Measurements from ENCODE around the gene PSMC1.

Gene PSMC1

DNA sequence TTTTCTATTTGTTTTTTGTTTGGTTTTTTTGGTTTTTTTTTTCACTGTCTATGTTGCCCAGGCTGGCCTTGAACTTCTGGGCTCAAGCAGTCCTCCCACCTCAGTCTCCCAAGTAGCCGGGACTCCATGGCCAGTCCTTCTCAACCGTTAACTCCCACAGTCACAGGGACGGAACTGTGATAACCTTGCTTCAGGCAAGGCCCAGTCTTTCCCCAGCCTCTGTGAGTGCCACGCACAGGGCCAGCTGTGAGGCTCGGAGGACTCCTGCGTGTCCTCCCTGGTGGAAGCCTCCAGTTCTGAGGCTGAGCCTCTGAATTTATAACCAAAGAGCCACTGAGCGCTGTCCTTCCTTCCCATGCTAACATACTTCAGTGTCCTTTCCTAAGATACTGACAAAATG, 23.7 kb downstream of the PSMC1 start:
- Histone ChIP-seq H3K18ac (ENCODE audit: low read depth in 1 of 2, low read length in 2 of 2) (no peak overlapping the region), H2BK120ac (ENCODE audit: low read depth, low read length) (no peak overlapping the region), H3K4me2 (ENCODE audit: low read length, poor library complexity, severe bottlenecking) (no peak overlapping the region), H2BK15ac (ENCODE audit: low read depth, poor library complexity, severe bottlenecking) (no peak overlapping the region), H3K4me1 (ENCODE audit: control insufficient read depth, insufficient read depth, low read depth, low read length) (peaks cover 18% of the 10 kb centered on the region), H2BK5ac (ENCODE audit: low read depth, low read length, poor library complexity, severe bottlenecking) (no peak overlapping the region), H2AK5ac (ENCODE audit: low read length, severe bottlenecking) (no peak overlapping the region), H3K14ac (ENCODE audit: low read length in 2 of 2) (no peak overlapping the region), H2BK12ac (ENCODE audit: low read length in 2 of 2) (no peak overlapping the region), H3K79me1 (replicated peaks; ENCODE audit: low read length, poor library complexity, severe bottlenecking) (peaks cover 12% of the 10 kb centered on the region), H3K27ac (ENCODE audit: low read length, poor library complexity, severe bottlenecking) (no peak overlapping the region), H3K36me3 (ENCODE audit: control insufficient read depth in 1 of 2, insufficient read depth in 2 of 2, low read depth in 1 of 2, low read length in 2 of 2) (peaks cover 34 to 41% of the 10 kb centered on the region in 2 experiments), H3K27me3 (ENCODE audit: control insufficient read depth in 1 of 2, insufficient read depth in 1 of 2, low read length in 2 of 2) (no peaks in the 10 kb centered on the region), H4K91ac (ENCODE audit: low read length) (no peak overlapping the region), H3K4ac (ENCODE audit: low read depth in 1 of 2, low read length in 2 of 2) (no peak overlapping the region), H3K9ac (ENCODE audit: low read length) (no peak overlapping the region), H3K23ac (ENCODE audit: low read length in 2 of 2) (no peak overlapping the region), H4K8ac (ENCODE audit: low read length) (no peak overlapping the region), H3K9me3 (ENCODE audit: control insufficient read depth, low read length) (no peaks in the 10 kb centered on the region), H3K4me3 (ENCODE audit: insufficient read depth in 1 of 2, low read depth in 1 of 2, low read length in 2 of 2) (no peak overlapping the region), H2AFZ (ENCODE audit: low read depth, low read length) (no peak overlapping the region)
- no peak for DNase-seq
- 97% methylated on average over 7 of the region's 7 CpGs for WGBS

DNA sequence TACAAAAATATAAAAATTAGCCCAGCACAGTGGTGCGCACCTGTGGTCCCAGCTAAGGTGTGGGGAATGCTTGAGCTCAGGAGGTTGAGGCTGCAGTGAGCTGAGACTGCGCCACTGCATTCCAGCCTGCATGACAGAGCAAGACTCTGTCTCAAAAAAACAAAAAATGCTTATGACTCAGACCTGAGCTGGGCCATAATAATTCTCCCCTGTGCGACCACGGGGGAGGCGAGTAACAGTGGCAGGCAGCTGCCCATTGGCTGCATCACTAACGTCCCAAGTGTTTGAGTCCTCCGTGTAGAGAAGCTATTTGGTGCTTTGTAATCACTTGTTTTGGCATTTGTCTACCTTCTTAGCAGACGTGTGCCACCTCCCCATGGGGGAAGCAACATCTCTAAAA, 24.9 kb downstream of the PSMC1 start:
- no peak overlapping the region for H3K4ac ChIP-seq (ENCODE audit: low read depth in 1 of 2, low read length in 2 of 2)
- peak overlapping the region; percentile 4 for H3K4me2 ChIP-seq (ENCODE audit: low read length, poor library complexity, severe bottlenecking)
- H4K91ac ChIP-seq (ENCODE audit: low read length) = no peak overlapping the region
- H2BK5ac ChIP-seq (ENCODE audit: low read depth, low read length, poor library complexity, severe bottlenecking) = no peak overlapping the region
- no peak overlapping the region for H3K18ac ChIP-seq (ENCODE audit: low read depth in 1 of 2, low read length in 2 of 2)
- H3K9me3 ChIP-seq (ENCODE audit: control insufficient read depth, low read length) = no peaks in the 10 kb centered on the region
- H3K14ac ChIP-seq (ENCODE audit: low read length in 2 of 2) = no peak overlapping the region
- no peak overlapping the region for H3K4me3 ChIP-seq (ENCODE audit: insufficient read depth in 1 of 2, low read depth in 1 of 2, low read length in 2 of 2)
- peaks cover 12% of the 10 kb centered on the region for H3K79me1 ChIP-seq (replicated peaks; ENCODE audit: low read length, poor library complexity, severe bottlenecking)
- no peak overlapping the region for H3K23ac ChIP-seq (ENCODE audit: low read length in 2 of 2)
- H3K4me1 ChIP-seq (ENCODE audit: control insufficient read depth, insufficient read depth, low read depth, low read length) = peaks cover 11% of the 10 kb centered on the region
- 28% methylated on average over 7 of the region's 8 CpGs for WGBS
- H2AFZ ChIP-seq (ENCODE audit: low read depth, low read length) = no peak overlapping the region
- no peak overlapping the region for H2BK15ac ChIP-seq (ENCODE audit: low read depth, poor library complexity, severe bottlenecking)
- H3K36me3 ChIP-seq (ENCODE audit: control insufficient read depth in 1 of 2, insufficient read depth in 2 of 2, low read depth in 1 of 2, low read length in 2 of 2) = peaks cover 39 to 49% of the 10 kb centered on the region in 2 experiments
- H3K27me3 ChIP-seq (ENCODE audit: control insufficient read depth in 1 of 2, insufficient read depth in 1 of 2, low read length in 2 of 2) = no peaks in the 10 kb centered on the region
- no peak overlapping the region for H2BK120ac ChIP-seq (ENCODE audit: low read depth, low read length)
- H2BK12ac ChIP-seq (ENCODE audit: low read length in 2 of 2) = no peak overlapping the region
- H4K8ac ChIP-seq (ENCODE audit: low read length) = no peak overlapping the region
- no peak overlapping the region for H2AK5ac ChIP-seq (ENCODE audit: low read length, severe bottlenecking)
- peak overlapping the region; percentile 55 for H3K9ac ChIP-seq (ENCODE audit: low read length)
- peak overlapping the region; percentile 26 for H3K27ac ChIP-seq (ENCODE audit: low read length, poor library complexity, severe bottlenecking)
- peak; percentile 70 for DNase-seq

DNA sequence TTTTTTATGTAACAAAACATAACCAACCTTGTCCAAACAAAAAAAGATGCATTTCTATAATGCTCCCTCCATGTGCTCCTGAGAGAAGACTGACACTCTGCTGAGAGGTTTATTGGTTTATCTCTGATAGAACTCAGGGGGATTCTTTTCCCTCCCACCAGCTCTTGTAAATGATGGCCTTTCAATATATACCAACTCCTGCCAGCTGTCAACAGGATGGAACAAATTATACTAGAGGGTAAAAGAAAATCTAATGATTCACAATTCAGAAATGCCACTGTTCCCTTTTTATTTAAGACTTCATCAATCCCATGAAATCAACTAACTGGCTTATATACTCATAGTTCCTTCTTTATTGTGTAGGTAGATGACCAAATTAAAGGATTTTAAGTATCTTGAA, 25.4 kb downstream of the PSMC1 start:
- H3K18ac ChIP-seq (ENCODE audit: low read depth in 1 of 2, low read length in 2 of 2) = no peak overlapping the region
- no peak overlapping the region for H2AFZ ChIP-seq (ENCODE audit: low read depth, low read length)
- H2BK15ac ChIP-seq (ENCODE audit: low read depth, poor library complexity, severe bottlenecking) = no peak overlapping the region
- peaks cover 16% of the 10 kb centered on the region for H3K79me1 ChIP-seq (replicated peaks; ENCODE audit: low read length, poor library complexity, severe bottlenecking)
- no peak overlapping the region for H2BK5ac ChIP-seq (ENCODE audit: low read depth, low read length, poor library complexity, severe bottlenecking)
- H3K36me3 ChIP-seq (ENCODE audit: control insufficient read depth in 1 of 2, insufficient read depth in 2 of 2, low read depth in 1 of 2, low read length in 2 of 2) = peaks cover 42 to 53% of the 10 kb centered on the region in 2 experiments
- no peak for DNase-seq
- H3K9me3 ChIP-seq (ENCODE audit: control insufficient read depth, low read length) = no peaks in the 10 kb centered on the region
- H3K4me1 ChIP-seq (ENCODE audit: control insufficient read depth, insufficient read depth, low read depth, low read length) = peaks cover 8% of the 10 kb centered on the region
- H2BK120ac ChIP-seq (ENCODE audit: low read depth, low read length) = no peak overlapping the region
- H3K4me3 ChIP-seq (ENCODE audit: insufficient read depth in 1 of 2, low read depth in 1 of 2, low read length in 2 of 2) = no peak overlapping the region
- H3K14ac ChIP-seq (ENCODE audit: low read length in 2 of 2) = no peak overlapping the region
- no peaks in the 10 kb centered on the region for H3K27me3 ChIP-seq (ENCODE audit: control insufficient read depth in 1 of 2, insufficient read depth in 1 of 2, low read length in 2 of 2)
- no peak overlapping the region for H2BK12ac ChIP-seq (ENCODE audit: low read length in 2 of 2)
- H3K4me2 ChIP-seq (ENCODE audit: low read length, poor library complexity, severe bottlenecking) = no peak overlapping the region
- peak overlapping the region; percentile 55 for H3K9ac ChIP-seq (ENCODE audit: low read length)
- H3K23ac ChIP-seq (ENCODE audit: low read length in 2 of 2) = no peak overlapping the region
- H3K27ac ChIP-seq (ENCODE audit: low read length, poor library complexity, severe bottlenecking) = peak overlapping the region; percentile 34
- H4K8ac ChIP-seq (ENCODE audit: low read length) = no peak overlapping the region
- no peak overlapping the region for H3K4ac ChIP-seq (ENCODE audit: low read depth in 1 of 2, low read length in 2 of 2)
- no peak overlapping the region for H4K91ac ChIP-seq (ENCODE audit: low read length)
- H2AK5ac ChIP-seq (ENCODE audit: low read length, severe bottlenecking) = no peak overlapping the region

DNA sequence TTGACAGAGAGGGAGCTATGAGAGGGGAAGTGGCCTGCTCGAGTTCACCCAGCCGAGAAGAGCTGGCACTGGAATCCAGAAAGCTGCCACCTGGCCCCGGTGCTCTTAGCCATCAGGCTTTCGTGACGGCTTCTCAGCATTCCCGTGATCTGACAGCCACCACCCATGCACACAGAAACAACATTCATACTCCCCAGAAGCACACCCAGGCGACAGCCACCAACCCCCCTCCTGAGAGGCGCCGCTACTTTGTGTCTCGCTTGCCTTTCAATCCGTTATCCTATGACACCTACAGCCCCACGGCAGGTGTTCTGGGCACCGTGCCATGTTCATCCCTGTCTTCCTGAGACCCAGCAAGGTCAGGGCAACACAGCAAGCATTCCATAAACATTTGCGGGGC, 31.4 kb downstream of the PSMC1 start:
- Histone ChIP-seq H3K27ac (ENCODE audit: low read length, poor library complexity, severe bottlenecking) (no peak overlapping the region), H4K91ac (ENCODE audit: low read length) (no peak overlapping the region), H3K9me3 (ENCODE audit: control insufficient read depth, low read length) (no peaks in the 10 kb centered on the region), H2BK120ac (ENCODE audit: low read depth, low read length) (no peak overlapping the region), H3K36me3 (ENCODE audit: control insufficient read depth in 1 of 2, insufficient read depth in 2 of 2, low read depth in 1 of 2, low read length in 2 of 2) (peaks cover 44 to 70% of the 10 kb centered on the region in 2 experiments), H2BK5ac (ENCODE audit: low read depth, low read length, poor library complexity, severe bottlenecking) (no peak overlapping the region), H3K4me2 (ENCODE audit: low read length, poor library complexity, severe bottlenecking) (no peak overlapping the region), H2BK15ac (ENCODE audit: low read depth, poor library complexity, severe bottlenecking) (no peak overlapping the region), H3K14ac (ENCODE audit: low read length in 2 of 2) (no peak overlapping the region), H2BK12ac (ENCODE audit: low read length in 2 of 2) (no peak overlapping the region), H3K18ac (ENCODE audit: low read depth in 1 of 2, low read length in 2 of 2) (no peak overlapping the region), H3K9ac (ENCODE audit: low read length) (no peak overlapping the region), H3K23ac (ENCODE audit: low read length in 2 of 2) (no peak overlapping the region), H3K4me1 (ENCODE audit: control insufficient read depth, insufficient read depth, low read depth, low read length) (peaks cover 11% of the 10 kb centered on the region), H3K27me3 (ENCODE audit: control insufficient read depth in 1 of 2, insufficient read depth in 1 of 2, low read length in 2 of 2) (no peaks in the 10 kb centered on the region), H2AK5ac (ENCODE audit: low read length, severe bottlenecking) (no peak overlapping the region), H3K4me3 (ENCODE audit: insufficient read depth in 1 of 2, low read depth in 1 of 2, low read length in 2 of 2) (no peak overlapping the region), H3K79me1 (replicated peaks; ENCODE audit: low read length, poor library complexity, severe bottlenecking) (peaks cover 35% of the 10 kb centered on the region), H3K4ac (ENCODE audit: low read depth in 1 of 2, low read length in 2 of 2) (no peak overlapping the region), H4K8ac (ENCODE audit: low read length) (peak overlapping the region; percentile 13), H2AFZ (ENCODE audit: low read depth, low read length) (no peak overlapping the region)
- 96% methylated on average over 14 of the region's 14 CpGs for WGBS
- DNase-seq = no peak

All from mesenchymal stem cell (in vitro differentiated cells and primary cell).